RWPE1 (cell line): ENCODE measurements around the gene ELK1.
"Not testable (repeated sequence)": the region's sequence is repeated elsewhere in the genome, so short reads cannot be mapped to it uniquely, and the experiment has no call there.

Experiments used
- CTCF ChIA-PET: fragments of 350-600 bp; sonication (Branson Sonifier 250); formaldehyde crosslinking; extraction: SDS; loops from one replicate; lab custom pipeline; 2021; lab: Yijun Ruan, JAX
- POLR2A ChIA-PET: fragments of 400-600 bp; formaldehyde crosslinking; extraction: SDS; loops from one replicate; lab custom pipeline; 2020; ENCODE audit warnings: antibody characterized with exemption; ENCODE audit not compliant: low non-redundant PET; lab: Yijun Ruan, JAX
- DNase-seq: peaks from one replicate; pipeline ENCODE4 v3.0.0; 2012; ENCODE audit warnings: low spot score
- H3K27ac ChIP-seq: fragments of 450-650 bp; 2 replicates; pipeline ENCODE4 v1.5.1; 2017
- TF ChIP-seq, protein P1 (sequence below): fragments of 450-650 bp; conservative IDR thresholded peaks from 2 replicates; pipeline ENCODE4 v1.5.1; 2017; ENCODE audit warnings: low read depth, mild to moderate bottlenecking

The ELK1 gene, protein sequence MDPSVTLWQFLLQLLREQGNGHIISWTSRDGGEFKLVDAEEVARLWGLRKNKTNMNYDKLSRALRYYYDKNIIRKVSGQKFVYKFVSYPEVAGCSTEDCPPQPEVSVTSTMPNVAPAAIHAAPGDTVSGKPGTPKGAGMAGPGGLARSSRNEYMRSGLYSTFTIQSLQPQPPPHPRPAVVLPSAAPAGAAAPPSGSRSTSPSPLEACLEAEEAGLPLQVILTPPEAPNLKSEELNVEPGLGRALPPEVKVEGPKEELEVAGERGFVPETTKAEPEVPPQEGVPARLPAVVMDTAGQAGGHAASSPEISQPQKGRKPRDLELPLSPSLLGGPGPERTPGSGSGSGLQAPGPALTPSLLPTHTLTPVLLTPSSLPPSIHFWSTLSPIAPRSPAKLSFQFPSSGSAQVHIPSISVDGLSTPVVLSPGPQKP

DNA sequence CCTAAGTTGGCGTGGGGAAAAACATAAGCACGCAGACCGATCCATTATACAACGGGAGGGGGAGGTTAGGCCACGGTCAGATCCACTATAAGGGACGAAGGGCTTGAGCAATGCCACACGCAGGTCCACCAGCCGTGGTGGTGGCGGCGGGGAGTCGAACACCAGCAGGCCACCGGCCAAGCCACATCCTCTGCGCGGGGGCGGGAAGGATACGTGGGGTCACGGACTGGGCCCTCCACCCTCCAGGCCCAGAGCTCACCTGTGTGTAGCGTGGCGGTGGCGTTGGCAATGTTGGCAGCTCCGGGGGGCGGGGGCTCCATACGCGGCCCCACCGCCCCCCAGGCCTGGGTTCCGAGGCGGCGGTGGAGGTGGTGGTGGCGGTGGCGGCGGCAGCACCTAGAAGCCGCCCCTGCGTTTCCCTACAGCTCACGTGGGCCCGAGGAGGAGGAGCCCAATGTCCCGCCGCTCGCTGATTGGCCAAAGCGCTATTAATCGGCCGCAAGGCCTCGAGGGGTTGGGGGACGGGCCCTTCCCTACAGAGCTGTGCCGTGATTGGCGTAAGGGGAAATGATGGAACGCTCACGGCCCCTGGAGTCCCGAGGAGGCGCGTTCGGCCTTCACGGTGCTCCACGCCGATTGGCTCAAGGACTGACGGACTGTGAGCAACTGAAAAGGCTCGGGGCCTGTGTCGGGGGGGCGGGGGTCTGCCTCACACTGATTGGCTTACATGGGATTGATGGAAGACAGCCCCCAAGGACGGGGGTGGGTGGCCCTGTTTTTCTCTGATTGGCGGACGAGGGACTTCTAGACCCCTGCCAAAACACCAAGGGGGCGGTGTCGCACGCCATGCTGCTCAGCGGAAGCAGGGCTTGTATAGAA, at the start of gene ELK1:
ELK1 (minus strand) TSS at position 400 of the 879 bp plus-strand sequence. CDS start 9,122 bp downstream, outside the sequence.
- peak within 1 kb of the TSS; percentile 84 for H3K27ac ChIP-seq
- peak; percentile 91 for DNase-seq
- ChIA-PET POLR2A (no interaction called here), CTCF (no interaction called here)
- TF ChIP-seq, protein P1, sequence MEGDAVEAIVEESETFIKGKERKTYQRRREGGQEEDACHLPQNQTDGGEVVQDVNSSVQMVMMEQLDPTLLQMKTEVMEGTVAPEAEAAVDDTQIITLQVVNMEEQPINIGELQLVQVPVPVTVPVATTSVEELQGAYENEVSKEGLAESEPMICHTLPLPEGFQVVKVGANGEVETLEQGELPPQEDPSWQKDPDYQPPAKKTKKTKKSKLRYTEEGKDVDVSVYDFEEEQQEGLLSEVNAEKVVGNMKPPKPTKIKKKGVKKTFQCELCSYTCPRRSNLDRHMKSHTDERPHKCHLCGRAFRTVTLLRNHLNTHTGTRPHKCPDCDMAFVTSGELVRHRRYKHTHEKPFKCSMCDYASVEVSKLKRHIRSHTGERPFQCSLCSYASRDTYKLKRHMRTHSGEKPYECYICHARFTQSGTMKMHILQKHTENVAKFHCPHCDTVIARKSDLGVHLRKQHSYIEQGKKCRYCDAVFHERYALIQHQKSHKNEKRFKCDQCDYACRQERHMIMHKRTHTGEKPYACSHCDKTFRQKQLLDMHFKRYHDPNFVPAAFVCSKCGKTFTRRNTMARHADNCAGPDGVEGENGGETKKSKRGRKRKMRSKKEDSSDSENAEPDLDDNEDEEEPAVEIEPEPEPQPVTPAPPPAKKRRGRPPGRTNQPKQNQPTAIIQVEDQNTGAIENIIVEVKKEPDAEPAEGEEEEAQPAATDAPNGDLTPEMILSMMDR, result no peak

- ChIA-PET POLR2A (no interaction called here), CTCF (no interaction called here)
Measured at GRCh38 chrX:47697181-47697580, 46.8 kb upstream of the ELK1 start.

GRCh38 chrX:47690175-47690574, 39.8 kb upstream of the ELK1 start:
- TF ChIP-seq, protein P1, result no peak
- no peak overlapping the region for H3K27ac ChIP-seq
- CTCF ChIA-PET, result no interaction called here
- POLR2A ChIA-PET, result no interaction called here
- no peak for DNase-seq

More at GRCh38 chrX:47697181-47697580, 46.8 kb upstream of the ELK1 start:
- DNase-seq, result no peak
- TF ChIP-seq, protein P1, result no peak
- no peak overlapping the region for H3K27ac ChIP-seq

- H3K27ac ChIP-seq, result no peak overlapping the region
- CTCF ChIA-PET, result no interaction called here
- DNase-seq, result peak; percentile 5
- TF ChIP-seq, protein P1, result no peak
- POLR2A ChIA-PET, result no interaction called here
Measured at GRCh38 chrX:47687263-47687662, 36.9 kb upstream of the ELK1 start.

GRCh38 chrX:47683829-47684205, 33.5 kb upstream of the ELK1 start:
- CTCF ChIA-PET, result no interaction called here
- TF ChIP-seq, protein P1, result no peak
- POLR2A ChIA-PET, result no interaction called here
- no peak overlapping the region for H3K27ac ChIP-seq
- no peak for DNase-seq

DNA sequence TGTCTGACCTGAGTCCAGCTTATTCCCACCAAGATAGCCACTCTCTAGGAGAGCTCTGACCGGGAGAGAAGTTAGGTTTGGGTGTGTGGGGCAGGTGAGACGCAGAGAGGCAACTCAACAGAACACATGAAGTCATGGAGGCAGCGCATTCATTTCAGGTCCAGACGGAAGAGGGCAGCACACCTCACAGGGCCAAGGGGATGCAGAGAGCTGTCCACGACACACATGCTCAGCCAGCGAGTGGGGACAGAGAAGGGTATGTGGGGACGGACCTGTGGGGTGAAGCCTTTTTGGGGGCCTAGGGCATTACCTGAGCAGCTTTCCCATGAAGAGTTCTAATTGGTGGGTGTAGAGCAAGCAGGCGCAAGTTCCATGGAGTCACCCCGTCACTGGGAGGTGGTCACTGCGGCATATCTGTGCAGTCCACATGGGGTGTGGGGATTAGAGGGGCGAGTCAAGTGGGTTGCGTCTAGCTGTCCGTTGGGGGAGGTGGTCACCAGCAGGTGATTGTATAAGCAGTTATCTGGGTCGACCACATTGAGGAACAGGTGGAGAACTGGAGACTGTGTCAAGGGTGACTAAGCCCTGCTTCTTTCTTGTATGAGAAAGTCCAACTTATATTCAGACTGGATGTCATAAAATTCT, 32.9 kb upstream of the ELK1 start:
- TF ChIP-seq, protein P1, result no peak
- ChIA-PET POLR2A (no interaction called here), CTCF (no interaction called here)
- no peak overlapping the region for H3K27ac ChIP-seq
- no peak for DNase-seq

- POLR2A ChIA-PET, CTCF ChIA-PET, DNase-seq, H3K27ac ChIP-seq: not testable (repeated sequence)
Measured at GRCh38 chrX:47675959-47676859, 25.8 kb upstream of the ELK1 start.
